GM23338 (cell line): ENCODE measurements around the gene NFATC1.

ENCODE experiments used
- CREB1 ChIP-seq: fragments of 250-450 bp; sonication (Bioruptor Pico); IDR thresholded peaks from 2 replicates; pipeline ENCODE4 v1.5.0; 2020; ENCODE audit warnings: low read depth, mild to moderate bottlenecking, moderate library complexity
- EZH2 ChIP-seq: fragments of 200-600 bp; sonication (generic); IDR thresholded peaks from one replicate; pipeline ENCODE4 v1.8.0; 2017; ENCODE audit warnings: antibody characterized with exemption, mild to moderate bottlenecking, low read depth; ENCODE audit not compliant: unreplicated experiment
- EZH2phosphoT487 ChIP-seq: fragments of 200-600 bp; sonication (generic); IDR thresholded peaks from one replicate; pipeline ENCODE4 v1.8.1; 2018; ENCODE audit warnings: antibody characterized with exemption; ENCODE audit not compliant: unreplicated experiment
- JUNB ChIP-seq: IDR thresholded peaks from one replicate; pipeline ENCODE4 v1.6.1; 2016; ENCODE audit warnings: antibody characterized with exemption; ENCODE audit not compliant: unreplicated experiment
- POLR2AphosphoS5 ChIP-seq: IDR thresholded peaks from 2 replicates; pipeline ENCODE4 v1.6.1; 2016; ENCODE audit warnings: antibody characterized with exemption, low read depth
- REST ChIP-seq: IDR thresholded peaks from one replicate; pipeline ENCODE4 v1.6.1; 2018; ENCODE audit warnings: antibody characterized with exemption; ENCODE audit not compliant: unreplicated experiment
- STAT1 ChIP-seq: IDR thresholded peaks from one replicate; pipeline ENCODE4 v1.6.1; 2016; ENCODE audit warnings: antibody characterized with exemption; ENCODE audit not compliant: unreplicated experiment
- ZNF114 ChIP-seq: fragments of 250-450 bp; sonication (Bioruptor Pico); IDR thresholded peaks from 2 replicates; pipeline ENCODE4 v1.5.0; 2020; ENCODE audit warnings: mild to moderate bottlenecking, moderate library complexity
- ZNF331 ChIP-seq: fragments of 250-450 bp; sonication (Bioruptor Pico); IDR thresholded peaks from 2 replicates; pipeline ENCODE4 v1.5.0; 2020; ENCODE audit warnings: low read depth, mild to moderate bottlenecking, moderate library complexity
- TF ChIP-seq, protein P1 (sequence below), 2 experiments: fragments of 200-600 bp in 1 of 2; sonication (generic) in 1 of 2; conservative IDR thresholded peaks; 2 replicates each; pipeline versions ENCODE4 v1.5.1 to v1.6.1; 2016 to 2017; ENCODE audit warnings: antibody characterized with exemption in 2 of 2, low read depth in 2 of 2, mild to moderate bottlenecking in 2 of 2, moderate library complexity in 1 of 2
- TF ChIP-seq, protein P2 (sequence below): IDR thresholded peaks from 2 replicates; pipeline ENCODE4 v1.6.1; 2016; ENCODE audit warnings: antibody characterized with exemption

- TF ChIP-seq, protein P1, sequence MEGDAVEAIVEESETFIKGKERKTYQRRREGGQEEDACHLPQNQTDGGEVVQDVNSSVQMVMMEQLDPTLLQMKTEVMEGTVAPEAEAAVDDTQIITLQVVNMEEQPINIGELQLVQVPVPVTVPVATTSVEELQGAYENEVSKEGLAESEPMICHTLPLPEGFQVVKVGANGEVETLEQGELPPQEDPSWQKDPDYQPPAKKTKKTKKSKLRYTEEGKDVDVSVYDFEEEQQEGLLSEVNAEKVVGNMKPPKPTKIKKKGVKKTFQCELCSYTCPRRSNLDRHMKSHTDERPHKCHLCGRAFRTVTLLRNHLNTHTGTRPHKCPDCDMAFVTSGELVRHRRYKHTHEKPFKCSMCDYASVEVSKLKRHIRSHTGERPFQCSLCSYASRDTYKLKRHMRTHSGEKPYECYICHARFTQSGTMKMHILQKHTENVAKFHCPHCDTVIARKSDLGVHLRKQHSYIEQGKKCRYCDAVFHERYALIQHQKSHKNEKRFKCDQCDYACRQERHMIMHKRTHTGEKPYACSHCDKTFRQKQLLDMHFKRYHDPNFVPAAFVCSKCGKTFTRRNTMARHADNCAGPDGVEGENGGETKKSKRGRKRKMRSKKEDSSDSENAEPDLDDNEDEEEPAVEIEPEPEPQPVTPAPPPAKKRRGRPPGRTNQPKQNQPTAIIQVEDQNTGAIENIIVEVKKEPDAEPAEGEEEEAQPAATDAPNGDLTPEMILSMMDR (conservative IDR thresholded peaks at IDR 0.05; ENCODE audit: low read depth in 2 of 2), result no peak
- TF ChIP-seq POLR2AphosphoS5 (no peak), ZNF331 (CRISPR knock-in tag) (no peak), CREB1 (CRISPR knock-in tag) (no peak), EZH2 (no peak), REST (no peak), EZH2phosphoT487 (no peak), ZNF114 (CRISPR knock-in tag) (no peak), JUNB (no peak), STAT1 (no peak)
- TF ChIP-seq, protein P2, sequence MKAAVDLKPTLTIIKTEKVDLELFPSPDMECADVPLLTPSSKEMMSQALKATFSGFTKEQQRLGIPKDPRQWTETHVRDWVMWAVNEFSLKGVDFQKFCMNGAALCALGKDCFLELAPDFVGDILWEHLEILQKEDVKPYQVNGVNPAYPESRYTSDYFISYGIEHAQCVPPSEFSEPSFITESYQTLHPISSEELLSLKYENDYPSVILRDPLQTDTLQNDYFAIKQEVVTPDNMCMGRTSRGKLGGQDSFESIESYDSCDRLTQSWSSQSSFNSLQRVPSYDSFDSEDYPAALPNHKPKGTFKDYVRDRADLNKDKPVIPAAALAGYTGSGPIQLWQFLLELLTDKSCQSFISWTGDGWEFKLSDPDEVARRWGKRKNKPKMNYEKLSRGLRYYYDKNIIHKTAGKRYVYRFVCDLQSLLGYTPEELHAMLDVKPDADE, result no peak
Observed at GRCh38 chr18:79463424-79463960, 67.8 kb downstream of the NFATC1 start.
